Psoas muscle (tissue), 8 donors: ENCODE data around the gene MOB3B. TPM values are rescaled to one million over a fixed set of nuclear protein-coding genes. Genes with fewer than 3 reads are reported as not detected.

ENCODE experiments used
- ATAC-seq, 4 donors: fragments of 200-7000 bp; cut with Tn5 transposase; one replicate each; pipeline ENCODE4 v1.9.1; 2020; ENCODE audit warnings: moderate library complexity in 3 of 4, mild to moderate bottlenecking in 2 of 4
- DNase-seq, 2 donors: peaks; one replicate each; pipeline ENCODE4 v3.0.0-alpha.2; 2020
- H3K27ac ChIP-seq: fragments of 200-600 bp; one replicate; pipeline ENCODE4 v1.8.0; 2022
- H3K27me3 ChIP-seq, 3 donors: fragments of 200-600 bp in 1 of 3; one replicate each; pipeline versions ENCODE4 v1.6.1 to v1.8.0; 2013 to 2022; ENCODE audit warnings: low read length in 2 of 3, mild to moderate bottlenecking in 2 of 3, moderate library complexity in 1 of 3; ENCODE audit not compliant: insufficient read depth in 3 of 3
- H3K36me3 ChIP-seq, 2 donors: fragments of 200-600 bp in 1 of 2; one replicate each; pipeline versions ENCODE4 v1.6.1 to v1.8.0; 2013 to 2022; ENCODE audit warnings: low read depth in 1 of 2, mild to moderate bottlenecking in 1 of 2, moderate library complexity in 1 of 2; ENCODE audit not compliant: insufficient read depth in 1 of 2
- H3K4me1 ChIP-seq: fragments of 200-600 bp; one replicate; pipeline ENCODE4 v1.8.0; 2022
- H3K4me3 ChIP-seq: fragments of 200-600 bp; one replicate; pipeline ENCODE4 v1.8.0; 2022; ENCODE audit warnings: mild to moderate bottlenecking
- H3K9me3 ChIP-seq: fragments of 200-600 bp; one replicate; pipeline ENCODE4 v1.8.0; 2022
- WGBS, 3 donors: extraction: QIAGEN DNeasy Blood & Tissue Kit; methylation state at CpG; one replicate each; pipeline versions ENCODE4 v1.1.6 to v1.1.7; 2013; 5-methylcytosine and 5-hydroxymethylcytosine counted together
- intact Hi-C, 2 donors: fragments of 100-400 bp; cut with DNase I; formaldehyde crosslinking; loops; one replicate each; pipeline versions ENCODE4 v1.11.0 to v1.14.2; 2022
- polyA plus RNA-seq, 3 donors: library from polyadenylated mRNA; stranded (reverse); fragments of 200-250 nt; gene quantifications; one replicate each; pipeline ENCODE4 v1.2.3, GENCODE V29; 2013
- total RNA-seq, 4 donors: library from RNA; stranded (reverse); fragmentation: NEBNext Ultra II Directional in 2 of 4; extraction: Animal tissue kit (Norgen Biotek cat#: 25700) in 2 of 4; gene quantifications; one replicate each; pipeline versions ENCODE4 v1.2.1 to v1.2.4, GENCODE V29; 2021 to 2023
- TF ChIP-seq, protein P1 (sequence below): fragments of 200-600 bp; IDR thresholded peaks from one replicate; pipeline ENCODE4 v1.8.0; 2022; ENCODE audit warnings: antibody characterized with exemption
- donor health status: healthy with polysubstance abuse.
- donor health status: DM: no; HTN: no; CAD: no; lungs with moderate emphysema.
- donor health status: Bipolar disorder and iron deficiency.
- donor health status: healthy.
- donor health status: DM: yes; HTN: yes; CAD: no.
- donor health status: DM: no; HTN: no; CAD: no.
- donor health status: DM: no; HTN: no; CAD: no.
- donor health status: DM: yes; HTN: yes; CAD: no.

MOB3B gene
- total and polyA plus RNA-seq, 7 donors = 0.57 to 4.5 (median 1.8) TPM

DNA sequence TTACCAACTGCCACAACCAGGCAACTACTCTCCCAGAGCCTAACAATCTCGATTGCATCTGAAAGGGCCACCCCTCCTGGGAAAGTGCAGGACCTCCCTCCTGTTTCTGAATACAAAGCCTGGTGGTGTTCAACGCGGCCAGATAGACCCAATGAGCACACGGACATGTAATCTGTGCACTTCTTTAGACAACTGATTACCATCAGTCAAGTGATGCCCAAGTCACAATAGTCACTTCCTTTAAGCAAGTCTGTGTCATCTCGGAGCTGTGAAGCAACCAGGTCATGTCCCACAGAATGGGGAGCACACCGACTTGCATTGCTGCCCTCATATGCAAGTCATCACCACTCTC lies 42.9 kb upstream of the MOB3B start:
- ATAC-seq (peak; percentile 44 to 68 (median 64)), DNase-seq (no peak)
- 0 to 2% (median 0%) methylated on average over 6 of the region's 6 CpGs for WGBS, 3 donors
- intact Hi-C loops = no loop called here
- Histone ChIP-seq H3K9me3 (no peaks in the 10 kb centered on the region), H3K4me1 (peaks cover 11% of the 10 kb centered on the region), H3K27ac (peak overlapping the region; percentile 97), H3K36me3 (peaks cover 0 to 2% of the 10 kb centered on the region in 2 donors), H3K4me3 (peak overlapping the region; percentile 88), H3K27me3 (no peaks in the 10 kb centered on the region)
- TF ChIP-seq, protein P1, sequence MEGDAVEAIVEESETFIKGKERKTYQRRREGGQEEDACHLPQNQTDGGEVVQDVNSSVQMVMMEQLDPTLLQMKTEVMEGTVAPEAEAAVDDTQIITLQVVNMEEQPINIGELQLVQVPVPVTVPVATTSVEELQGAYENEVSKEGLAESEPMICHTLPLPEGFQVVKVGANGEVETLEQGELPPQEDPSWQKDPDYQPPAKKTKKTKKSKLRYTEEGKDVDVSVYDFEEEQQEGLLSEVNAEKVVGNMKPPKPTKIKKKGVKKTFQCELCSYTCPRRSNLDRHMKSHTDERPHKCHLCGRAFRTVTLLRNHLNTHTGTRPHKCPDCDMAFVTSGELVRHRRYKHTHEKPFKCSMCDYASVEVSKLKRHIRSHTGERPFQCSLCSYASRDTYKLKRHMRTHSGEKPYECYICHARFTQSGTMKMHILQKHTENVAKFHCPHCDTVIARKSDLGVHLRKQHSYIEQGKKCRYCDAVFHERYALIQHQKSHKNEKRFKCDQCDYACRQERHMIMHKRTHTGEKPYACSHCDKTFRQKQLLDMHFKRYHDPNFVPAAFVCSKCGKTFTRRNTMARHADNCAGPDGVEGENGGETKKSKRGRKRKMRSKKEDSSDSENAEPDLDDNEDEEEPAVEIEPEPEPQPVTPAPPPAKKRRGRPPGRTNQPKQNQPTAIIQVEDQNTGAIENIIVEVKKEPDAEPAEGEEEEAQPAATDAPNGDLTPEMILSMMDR = no peak

DNA sequence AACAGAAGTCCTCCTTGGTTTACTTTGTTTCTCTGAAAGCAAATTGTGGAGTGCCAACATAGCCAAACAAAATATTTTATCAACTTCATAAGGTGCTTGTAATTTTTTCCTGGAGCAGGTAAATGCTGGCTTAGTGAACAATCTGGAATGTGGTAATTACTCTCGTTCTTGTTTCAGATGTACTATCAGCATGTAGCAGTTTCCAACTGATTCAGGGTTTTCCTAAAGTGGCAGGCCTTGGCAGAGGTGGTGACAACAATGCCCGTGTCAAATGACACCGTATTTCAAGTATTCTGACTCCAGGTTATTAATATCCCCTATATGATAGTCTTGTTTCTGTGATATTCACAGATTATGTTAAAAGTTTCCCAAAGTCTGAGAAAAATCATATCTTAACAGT lies 42.4 kb upstream of the MOB3B start:
- peak overlapping the region; percentile 88 for H3K4me3 ChIP-seq
- no peaks in the 10 kb centered on the region for H3K9me3 ChIP-seq
- intact Hi-C loops = no loop called here
- H3K27ac ChIP-seq = peak overlapping the region; percentile 97
- WGBS, 3 donors = 19 to 36% (median 26%) methylated on average over 3 of the region's 3 CpGs
- no peak for DNase-seq
- no peaks in the 10 kb centered on the region for H3K27me3 ChIP-seq
- TF ChIP-seq, protein P1 = no peak
- H3K4me1 ChIP-seq = peaks cover 11% of the 10 kb centered on the region
- H3K36me3 ChIP-seq = peaks cover 0 to 2% of the 10 kb centered on the region in 2 donors
- ATAC-seq = no peak

DNA sequence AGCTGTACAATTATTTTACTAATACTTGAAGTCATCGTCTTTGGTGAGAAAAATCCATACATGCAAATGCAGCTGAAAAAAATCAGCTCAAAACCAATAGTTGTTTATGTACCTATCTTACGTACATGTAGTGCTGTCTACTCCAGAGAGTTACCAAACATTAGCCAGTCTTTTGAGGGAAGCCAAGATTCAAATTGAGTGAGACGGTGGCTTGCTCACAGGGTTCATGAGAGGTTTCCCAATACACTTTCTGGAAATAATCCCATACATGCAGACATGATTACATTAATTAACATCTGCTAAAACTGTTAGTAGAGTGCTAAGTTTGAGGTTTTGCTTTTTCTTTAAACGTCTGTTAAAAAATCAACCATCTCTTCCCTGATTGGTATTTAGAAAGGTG lies 41.4 kb upstream of the MOB3B start:
- H3K27ac ChIP-seq = no peak overlapping the region
- DNase-seq (no peak), ATAC-seq (no peak)
- peaks cover 2 to 10% of the 10 kb centered on the region in 2 donors for H3K36me3 ChIP-seq
- no peaks in the 10 kb centered on the region for H3K9me3 ChIP-seq
- H3K27me3 ChIP-seq = no peaks in the 10 kb centered on the region
- TF ChIP-seq, protein P1 = no peak
- H3K4me1 ChIP-seq = peaks cover 11% of the 10 kb centered on the region
- intact Hi-C loops = loop anchor here in 1 of 2 donors (1.0 kb wide), 1 partner anchor 26 kb away; no protein-coding TSS in a partner anchor
- WGBS, 3 donors = 87 to 90% (median 89%) methylated on average over 4 of the region's 4 CpGs
- H3K4me3 ChIP-seq = no peak overlapping the region

DNA sequence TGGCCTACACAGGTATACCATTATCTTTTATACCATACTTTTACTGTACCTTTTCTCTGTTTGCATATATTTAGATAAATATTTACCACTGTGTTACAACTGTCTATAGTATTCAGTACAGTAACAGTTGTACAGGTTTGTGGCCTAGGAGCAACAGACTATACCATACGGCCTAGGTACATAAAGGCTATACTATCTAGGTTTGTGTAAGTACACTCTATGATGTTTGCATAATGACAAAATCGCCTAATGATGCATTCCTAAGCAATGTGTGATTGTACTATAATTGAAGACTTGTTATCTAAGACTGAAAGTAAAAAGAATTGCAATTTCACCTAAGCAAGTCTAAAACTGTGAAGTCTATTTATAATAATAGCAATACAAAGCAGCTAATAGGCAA lies 39.8 kb upstream of the MOB3B start:
- intact Hi-C loops = no loop called here
- TF ChIP-seq, protein P1 = no peak
- Histone ChIP-seq H3K27me3 (no peaks in the 10 kb centered on the region), H3K36me3 (peaks cover 2 to 26% of the 10 kb centered on the region in 2 donors), H3K4me3 (no peak overlapping the region), H3K27ac (no peak overlapping the region), H3K9me3 (no peaks in the 10 kb centered on the region), H3K4me1 (peaks cover 11% of the 10 kb centered on the region)
- no peak for DNase-seq
- 43 to 95% (median 63%) methylated on average over 2 of the region's 2 CpGs for WGBS, 3 donors
- ATAC-seq = no peak

DNA sequence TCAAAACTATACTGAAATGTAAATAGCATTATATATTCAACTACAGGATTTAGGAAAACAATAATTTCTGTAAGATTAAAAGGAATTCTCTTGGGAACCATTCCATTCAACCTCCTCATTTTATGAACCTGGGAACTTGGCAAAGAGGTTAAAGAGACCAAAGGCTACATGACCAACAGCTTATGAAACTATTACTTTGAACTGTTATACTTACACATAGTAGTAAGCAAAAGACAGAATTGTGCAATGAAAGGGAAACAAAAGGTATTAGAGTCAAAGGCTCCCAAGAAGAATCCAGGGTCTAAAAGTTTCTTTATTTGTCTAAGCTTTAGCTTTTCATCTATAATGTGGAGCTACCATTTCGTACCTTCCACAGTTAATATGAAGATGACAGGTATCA lies 36.5 kb upstream of the MOB3B start:
- WGBS, 3 donors = 98 to 100% (median 100%) methylated on average over 1 of the region's 1 CpG
- H3K36me3 ChIP-seq = peaks cover 2 to 46% of the 10 kb centered on the region in 2 donors
- H3K9me3 ChIP-seq = no peaks in the 10 kb centered on the region
- peaks cover 7% of the 10 kb centered on the region for H3K4me1 ChIP-seq
- H3K27ac ChIP-seq = no peak overlapping the region
- ATAC-seq = no peak
- no peak for DNase-seq
- TF ChIP-seq, protein P1 = no peak
- H3K4me3 ChIP-seq = no peak overlapping the region
- no peaks in the 10 kb centered on the region for H3K27me3 ChIP-seq
- intact Hi-C loops = no loop called here
